Raji (cell line): Measurements from ENCODE around the gene UBE2C.

ENCODE experiments used
- POLR2A ChIP-seq: IDR thresholded peaks from 2 replicates; pipeline ENCODE4 v1.6.1; 2011; ENCODE audit warnings: low read depth, low read length, control low read depth; ENCODE audit not compliant: insufficient read depth

Gene UBE2C

DNA sequence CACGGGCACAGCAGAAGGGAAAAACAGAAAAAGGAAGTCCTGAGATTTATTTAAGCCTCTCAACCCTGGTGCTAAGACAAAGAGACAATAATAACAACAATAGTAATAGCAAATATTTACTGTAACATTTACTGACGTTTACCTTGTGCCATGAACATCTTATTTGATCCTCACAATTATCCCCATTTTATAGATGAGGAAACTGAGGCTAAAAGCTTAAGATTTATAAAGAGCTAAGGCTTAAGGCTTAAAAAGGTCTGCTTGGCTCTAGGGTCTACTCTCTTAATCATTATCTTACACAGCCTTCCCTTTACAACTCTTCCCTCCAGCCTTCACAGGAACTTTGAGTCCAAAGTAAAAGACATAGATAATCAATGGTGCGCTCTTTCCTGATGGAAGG lies 24.1 kb upstream of the UBE2C start:
- TF ChIP-seq POLR2A: no peak

DNA sequence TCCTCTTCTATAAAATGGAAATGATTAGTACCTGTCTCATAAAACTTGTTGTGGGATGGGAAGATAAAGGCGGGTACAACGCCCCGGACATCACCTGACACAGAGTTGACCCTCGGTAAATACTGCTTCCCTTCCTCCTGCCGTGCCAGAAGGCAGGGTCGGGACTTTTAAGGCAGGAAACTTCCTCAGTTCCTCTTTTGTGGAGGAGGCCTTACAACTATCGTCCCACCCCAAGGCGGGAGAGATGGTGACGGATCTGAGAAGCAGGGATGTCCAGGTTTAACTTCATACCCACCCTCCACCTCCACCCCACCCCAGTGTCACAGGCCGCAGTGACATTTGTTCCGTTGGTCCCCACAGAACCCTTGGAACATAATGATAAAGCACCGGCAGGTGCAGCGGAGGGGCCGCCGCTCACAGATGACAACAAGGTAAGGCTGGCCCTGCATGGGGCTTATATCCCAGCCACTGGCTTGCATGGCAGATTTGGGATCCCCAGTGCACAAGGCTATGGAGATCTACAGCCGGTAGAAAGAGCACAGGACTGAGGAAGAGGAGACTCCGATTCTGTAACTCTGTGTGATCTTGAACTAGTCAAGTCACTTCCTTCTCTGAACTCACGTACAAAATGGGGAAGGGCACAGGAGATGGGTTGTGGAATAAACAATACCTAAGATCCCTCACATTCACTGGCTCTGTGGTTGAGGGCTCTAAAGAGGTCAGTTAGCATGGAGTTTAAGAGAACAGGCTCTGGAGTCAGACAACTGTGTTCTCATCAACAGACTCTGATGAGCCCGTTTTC lies 19.9 kb upstream of the UBE2C start:
- no peak for TF ChIP-seq POLR2A

DNA sequence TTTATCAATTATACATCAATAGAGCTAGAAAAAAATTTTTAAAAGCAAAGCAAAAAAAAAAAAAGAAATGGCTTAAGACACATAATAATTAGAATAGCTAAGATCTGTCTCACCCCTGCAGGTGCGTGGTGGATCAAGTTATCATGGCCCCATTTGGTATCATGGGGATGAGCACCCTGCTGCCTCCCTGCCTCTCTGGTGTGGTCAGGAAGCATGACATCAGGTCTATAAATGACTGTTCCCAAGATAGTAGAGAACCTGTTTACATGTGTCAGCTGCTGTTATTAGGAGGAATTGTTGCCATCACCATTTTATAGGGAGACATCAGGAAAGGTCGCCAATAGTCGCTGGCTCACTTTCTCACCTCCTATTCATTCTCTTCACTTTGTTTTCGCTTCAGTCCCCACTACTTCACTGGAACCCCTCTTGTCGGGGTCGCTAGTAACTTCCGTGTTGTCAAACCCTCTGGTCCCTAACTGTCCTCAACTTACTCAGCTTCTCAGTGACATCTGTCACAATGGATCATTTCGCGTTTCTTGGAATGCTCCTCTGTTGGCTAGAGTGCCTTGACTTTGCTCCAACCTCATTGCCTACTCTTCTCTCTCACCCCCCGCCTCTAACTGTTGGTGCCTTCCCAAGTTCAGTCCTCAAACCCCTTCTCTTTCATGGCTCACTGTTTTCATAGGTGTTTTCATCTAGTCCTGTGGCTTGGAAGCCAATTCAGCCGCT lies 15.9 kb upstream of the UBE2C start:
- TF ChIP-seq POLR2A: no peak

DNA sequence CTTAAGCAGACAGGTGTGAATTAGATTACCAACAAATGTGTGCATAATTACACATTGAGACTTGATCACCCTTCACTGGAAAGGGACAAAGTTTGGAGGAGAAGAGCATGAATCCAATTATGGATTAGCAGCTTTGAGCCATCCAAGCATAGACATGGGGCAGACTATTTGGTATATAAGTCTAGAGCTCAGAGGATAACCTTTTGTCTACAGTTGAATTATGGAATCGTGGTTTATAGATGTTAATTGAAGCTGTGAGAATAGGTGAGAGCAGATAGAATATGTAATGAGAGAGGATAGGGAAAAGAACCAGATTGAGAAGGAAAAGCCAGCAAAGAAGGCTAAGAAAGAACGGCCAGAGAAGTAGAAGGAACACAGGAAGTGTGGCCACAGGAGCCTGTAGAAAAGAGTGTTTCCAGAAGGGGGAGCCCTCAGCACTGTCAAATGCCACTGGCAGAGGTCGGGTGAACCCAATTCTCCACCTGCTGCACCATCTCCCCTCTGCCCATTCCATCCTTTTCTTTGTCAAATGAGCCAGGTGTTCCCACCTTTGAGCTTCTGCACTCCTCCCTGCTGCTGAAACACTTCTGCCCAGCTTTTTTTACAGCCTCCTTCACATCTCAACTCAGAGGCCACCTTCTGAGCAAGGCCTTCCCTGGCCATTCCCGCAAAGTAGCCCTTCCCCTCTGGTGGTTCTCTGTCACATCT lies 13.4 kb upstream of the UBE2C start:
- no peak for TF ChIP-seq POLR2A

DNA sequence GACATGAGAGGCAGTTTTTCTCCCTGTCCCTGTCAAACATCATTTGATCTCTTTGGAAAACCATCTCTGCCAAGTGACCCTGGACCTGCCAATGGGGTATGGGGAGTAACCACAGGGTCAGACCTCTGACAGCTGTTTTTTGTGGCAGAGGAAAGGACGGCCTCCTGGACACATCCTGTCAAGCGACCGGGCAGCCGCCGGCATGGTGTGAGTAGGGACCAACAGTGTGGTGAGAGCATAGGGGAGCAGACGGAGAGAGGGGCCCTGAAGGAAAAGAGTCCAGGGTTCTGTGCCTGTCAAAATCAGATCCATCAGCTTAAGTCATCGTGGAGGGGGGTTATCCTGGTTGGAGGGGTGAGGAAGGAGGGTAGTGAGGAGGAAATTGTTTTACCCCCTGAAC lies 10.6 kb upstream of the UBE2C start:
- no peak for TF ChIP-seq POLR2A

DNA sequence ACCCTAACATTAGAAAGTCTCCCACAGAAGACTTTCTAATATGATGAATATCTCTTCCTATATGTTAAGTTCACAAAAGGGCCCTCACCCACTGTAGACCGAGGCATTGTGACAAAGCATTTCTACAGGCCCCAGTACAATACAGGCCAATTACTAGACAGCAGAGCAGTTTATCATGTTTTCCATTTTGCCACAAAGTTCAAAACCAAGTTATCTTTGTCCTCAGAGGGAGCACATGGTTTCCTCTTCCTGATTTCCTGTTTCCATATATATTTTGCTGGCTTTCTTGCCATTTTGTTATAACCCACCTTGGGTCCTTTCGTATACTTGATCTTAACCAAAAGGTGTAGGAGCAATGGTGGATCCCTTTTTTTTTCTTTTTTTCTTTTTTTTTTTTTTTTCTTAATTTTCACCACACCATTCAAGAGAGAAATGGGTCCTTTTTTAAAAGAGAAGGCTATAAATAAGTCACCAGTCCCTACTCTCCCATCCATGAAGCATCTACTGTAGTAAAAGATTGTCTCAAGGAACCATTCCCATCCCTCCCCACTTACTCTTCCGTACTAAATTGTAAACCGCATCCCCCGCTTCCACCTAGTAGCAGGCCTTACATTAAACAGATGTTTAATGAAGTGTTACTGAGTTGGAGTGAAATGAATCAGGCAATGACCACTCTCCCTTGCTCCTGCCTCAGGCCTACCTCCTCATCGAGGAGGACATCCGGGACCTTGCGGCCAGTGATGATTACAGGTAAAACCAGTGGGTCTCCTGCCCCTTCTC lies 2.1 kb upstream of the UBE2C start:
- TF ChIP-seq POLR2A: no peak

DNA sequence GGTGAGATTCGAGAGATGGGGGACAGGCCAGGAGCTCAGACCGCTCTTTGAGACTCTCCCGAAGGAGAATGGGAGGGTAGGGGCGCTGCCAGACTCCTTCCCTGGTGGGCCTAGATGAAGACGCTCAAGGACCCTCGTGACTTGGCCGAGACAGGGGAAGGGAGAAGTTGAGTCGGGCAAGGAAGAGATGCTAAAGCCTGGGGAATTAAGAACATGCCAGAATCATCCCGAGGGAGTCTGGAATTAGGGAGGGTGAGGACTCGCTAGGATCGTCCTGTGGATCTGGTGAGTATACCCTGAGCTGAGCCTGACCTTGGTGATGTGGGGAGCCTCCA lies 529 bp downstream of the UBE2C start:
- TF ChIP-seq POLR2A: no peak

DNA sequence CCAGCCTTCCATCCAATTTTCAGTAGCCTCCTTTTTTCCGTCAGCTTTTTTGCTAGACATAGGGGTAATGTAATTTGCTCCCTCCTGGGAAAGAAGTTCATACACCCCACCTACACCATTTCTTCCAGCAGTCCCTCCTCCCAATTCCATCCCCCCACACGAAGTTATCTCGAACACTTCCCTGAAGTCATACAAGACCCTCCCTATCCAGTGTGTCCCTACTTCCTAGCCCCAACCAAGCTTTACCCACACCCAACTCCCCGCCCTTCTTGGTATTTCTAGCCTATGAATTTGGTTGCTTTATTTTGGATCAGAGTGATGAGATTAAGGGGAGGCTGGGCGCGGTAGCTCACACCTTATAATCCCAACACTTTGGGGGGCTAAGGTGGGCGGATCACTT lies 1.0 kb downstream of the UBE2C start:
- TF ChIP-seq POLR2A: no peak

DNA sequence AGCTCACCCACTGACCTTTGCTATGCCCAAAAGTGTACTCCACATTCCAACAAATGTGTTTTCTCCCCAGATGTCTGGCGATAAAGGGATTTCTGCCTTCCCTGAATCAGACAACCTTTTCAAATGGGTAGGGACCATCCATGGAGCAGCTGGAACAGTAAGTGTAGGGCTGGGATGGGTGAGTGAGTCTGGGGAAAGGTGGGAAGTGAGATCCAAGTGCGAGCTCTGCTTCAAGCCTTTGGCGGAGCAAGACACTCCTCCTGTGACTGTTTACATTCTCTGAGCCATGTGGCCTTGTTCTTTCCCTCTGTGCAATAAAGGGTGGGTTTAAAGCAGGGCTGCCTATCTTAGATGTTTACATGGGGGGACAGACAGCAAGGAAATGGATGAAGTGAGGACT lies 1.9 kb downstream of the UBE2C start:
- TF ChIP-seq POLR2A: no peak

DNA sequence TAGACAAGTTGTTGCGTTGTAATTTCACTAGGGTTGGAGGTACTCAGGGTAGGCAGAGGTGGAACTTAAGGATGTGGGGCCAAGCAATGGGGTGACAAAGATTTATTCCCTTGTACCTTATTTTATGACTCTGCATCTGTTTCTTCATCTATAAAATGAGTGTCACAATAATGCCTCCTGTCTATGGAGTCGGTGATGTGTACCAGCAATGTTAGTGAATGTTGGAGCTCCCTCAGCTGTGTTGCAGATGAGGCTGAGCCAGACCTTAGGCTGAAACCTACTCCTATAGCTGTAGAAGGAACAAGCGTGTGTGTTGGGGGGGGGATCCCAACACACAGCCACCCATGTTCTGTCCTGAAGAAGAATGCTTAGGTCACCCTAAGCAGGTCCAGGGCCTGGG lies 4.5 kb downstream of the UBE2C start:
- no peak for TF ChIP-seq POLR2A

DNA sequence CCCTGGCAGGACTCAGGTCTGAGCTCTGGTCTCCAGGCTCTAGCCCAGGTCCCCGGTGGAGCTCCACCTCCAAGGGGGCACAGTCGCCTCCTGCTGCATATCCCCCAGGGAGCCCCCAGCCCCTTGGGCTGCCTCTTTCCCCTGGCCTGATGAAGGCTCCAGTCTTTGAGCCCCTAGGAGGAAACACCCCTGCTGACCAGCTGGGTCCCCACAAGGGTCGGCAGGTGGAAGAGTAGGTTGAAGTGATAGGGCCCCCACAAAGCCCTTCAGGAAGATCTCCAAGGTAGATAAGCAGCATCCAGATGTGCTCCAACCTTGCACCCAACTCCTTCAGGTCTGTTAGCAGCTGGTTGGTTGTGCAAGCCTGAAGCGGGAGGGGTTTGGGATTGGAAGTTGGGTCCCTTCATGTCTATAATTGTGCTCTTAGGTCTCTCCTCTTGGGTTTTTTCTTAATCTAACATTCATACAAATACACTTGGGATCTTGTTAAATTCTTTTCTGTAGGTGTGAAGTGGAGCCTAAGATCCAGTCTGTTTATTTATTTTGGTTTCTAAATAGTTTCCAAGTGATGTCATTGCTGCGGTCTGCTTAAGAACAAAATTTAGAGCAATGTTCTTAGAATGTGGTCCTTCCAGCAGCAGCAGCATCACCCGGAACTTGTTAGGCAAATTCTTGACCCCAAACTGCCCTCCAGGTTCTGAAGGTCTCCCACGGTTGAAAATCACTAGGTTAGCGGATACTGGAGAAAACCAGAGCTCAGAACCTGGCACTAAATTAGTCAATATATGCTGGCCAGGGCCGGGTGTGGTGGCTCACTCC lies 5.1 kb downstream of the UBE2C start:
- TF ChIP-seq POLR2A: no peak

DNA sequence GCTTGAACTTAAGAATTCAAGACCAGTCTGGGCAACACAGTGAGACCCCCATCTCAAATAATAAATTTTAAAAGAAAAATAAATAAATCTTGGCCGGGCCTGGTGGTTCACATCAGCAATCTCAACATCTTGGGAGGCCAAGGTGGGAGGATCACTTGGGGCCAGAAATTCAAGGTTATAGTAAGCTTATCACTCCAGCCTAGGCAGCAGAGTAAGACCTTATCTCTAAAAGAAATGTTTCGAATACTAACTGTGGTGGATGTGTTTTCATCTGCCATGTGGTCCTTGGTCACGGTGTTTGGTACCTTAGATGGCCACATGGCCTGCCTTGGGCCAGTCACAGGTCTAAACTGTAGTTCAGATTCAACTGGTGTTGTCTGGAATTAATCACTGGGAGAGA lies 5.8 kb downstream of the UBE2C start:
- TF ChIP-seq POLR2A: no peak

DNA sequence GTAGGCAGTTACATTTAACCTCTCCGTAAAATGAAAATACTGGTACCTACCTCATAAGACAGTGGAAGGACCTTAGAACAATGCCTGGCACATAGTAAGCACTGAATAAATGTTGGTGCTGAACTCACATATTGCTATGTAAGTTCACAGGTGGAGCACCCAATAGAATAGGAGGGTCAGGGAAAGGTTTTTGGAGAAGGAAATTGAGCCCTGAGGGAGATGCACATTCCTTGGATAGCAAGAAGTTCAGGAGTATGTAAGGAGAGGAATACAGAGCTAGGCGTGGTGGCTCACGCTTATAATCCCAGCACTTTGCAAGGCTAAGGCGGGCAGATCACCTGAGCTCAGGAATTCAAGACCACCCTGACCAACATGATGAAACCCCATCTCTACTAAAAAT lies 7.0 kb downstream of the UBE2C start:
- no peak for TF ChIP-seq POLR2A

DNA sequence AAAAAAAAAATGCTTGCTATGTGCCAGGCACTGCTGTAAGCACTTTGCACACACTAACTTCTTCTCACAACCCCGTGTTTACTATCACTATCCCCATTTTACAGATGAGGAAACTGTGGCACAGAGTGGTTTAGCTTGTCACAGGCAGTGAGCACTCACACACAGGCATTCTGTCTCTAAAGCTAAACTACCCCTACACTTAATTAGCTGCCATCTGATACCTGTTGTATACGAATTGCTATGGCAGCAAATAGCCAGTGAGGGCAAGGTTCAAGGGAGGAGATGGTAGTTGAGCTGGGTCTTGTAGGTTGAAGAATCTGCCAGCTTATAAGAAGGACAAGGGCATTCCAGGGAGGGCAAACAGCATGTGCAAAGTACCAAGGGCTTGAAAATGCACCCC lies 9.5 kb downstream of the UBE2C start:
- no peak for TF ChIP-seq POLR2A
